Subcutaneous abdominal adipose tissue (tissue), 5 donors: ENCODE measurements around the gene OPCML.

ENCODE experiments used
- H3K27ac ChIP-seq: one replicate; pipeline ENCODE4 v1.7.0; 2013; ENCODE audit warnings: low read depth, mild to moderate bottlenecking, inconsistent platforms, low read length, moderate library complexity
- H3K27me3 ChIP-seq, 5 donors: one replicate each; pipeline ENCODE4 v1.7.0; 2013; ENCODE audit warnings: low read length in 5 of 5, inconsistent platforms in 1 of 5; ENCODE audit not compliant: control insufficient read depth in 5 of 5, insufficient read depth in 4 of 5
- H3K36me3 ChIP-seq, 5 donors: one replicate each; pipeline ENCODE4 v1.7.0; 2013; ENCODE audit warnings: low read length in 5 of 5; ENCODE audit not compliant: control insufficient read depth in 5 of 5, insufficient read depth in 5 of 5
- H3K4me1 ChIP-seq, 5 donors: one replicate each; pipeline ENCODE4 v1.7.0; 2013; ENCODE audit warnings: low read length in 5 of 5, mild to moderate bottlenecking in 3 of 5, moderate library complexity in 1 of 5; ENCODE audit not compliant: control insufficient read depth in 5 of 5, insufficient read depth in 5 of 5
- H3K4me3 ChIP-seq, 5 donors: one replicate each; pipeline ENCODE4 v1.7.0; 2013; ENCODE audit warnings: low read length in 5 of 5, low read depth in 1 of 5
- H3K9ac ChIP-seq, 5 donors: one replicate each; pipeline ENCODE4 v1.7.0; 2013; ENCODE audit warnings: low read length in 5 of 5, mild to moderate bottlenecking in 4 of 5, moderate library complexity in 3 of 5
- H3K9me3 ChIP-seq, 5 donors: one replicate each; pipeline ENCODE4 v1.7.0; 2013; ENCODE audit warnings: low read length in 5 of 5; ENCODE audit not compliant: control insufficient read depth in 5 of 5
- donor health status: healthy.
- donor health status: healthy.
- donor health status: healthy.
- donor health status: healthy.
- donor health status: healthy.

Gene OPCML

GRCh38 chr11:132658004-132658403, 874.3 kb downstream of the OPCML start:
- no peaks in the 10 kb centered on the region for H3K9me3 ChIP-seq
- H3K4me1 ChIP-seq, result no peaks in the 10 kb centered on the region
- H3K27ac ChIP-seq, result no peak overlapping the region
- no peak overlapping the region for H3K9ac ChIP-seq
- no peak overlapping the region for H3K4me3 ChIP-seq
- H3K27me3 ChIP-seq, result peaks cover 0 to 3% (median 0%) of the 10 kb centered on the region in 5 donors
- H3K36me3 ChIP-seq, result no peaks in the 10 kb centered on the region

GRCh38 chr11:132655187-132655855, 877.0 kb downstream of the OPCML start:
- Histone ChIP-seq H3K9ac (no peak overlapping the region), H3K27ac (no peak overlapping the region), H3K4me3 (no peak overlapping the region)

GRCh38 chr11:132653237-132653636, 879.1 kb downstream of the OPCML start:
- no peaks in the 10 kb centered on the region for H3K9me3 ChIP-seq
- no peak overlapping the region for H3K9ac ChIP-seq
- no peaks in the 10 kb centered on the region for H3K4me1 ChIP-seq
- no peaks in the 10 kb centered on the region for H3K36me3 ChIP-seq
- no peak overlapping the region for H3K27ac ChIP-seq
- no peak overlapping the region for H3K4me3 ChIP-seq
- peaks cover 0 to 3% (median 0%) of the 10 kb centered on the region in 5 donors for H3K27me3 ChIP-seq

More at GRCh38 chr11:132655187-132655855, 877.0 kb downstream of the OPCML start:
- H3K9me3 ChIP-seq, result no peaks in the 10 kb centered on the region
- H3K36me3 ChIP-seq, result no peaks in the 10 kb centered on the region
- peaks cover 0 to 3% (median 0%) of the 10 kb centered on the region in 5 donors for H3K27me3 ChIP-seq
- H3K4me1 ChIP-seq, result no peaks in the 10 kb centered on the region

- no peaks in the 10 kb centered on the region for H3K9me3 ChIP-seq
- peaks cover 0 to 6% (median 0%) of the 10 kb centered on the region in 5 donors for H3K4me1 ChIP-seq
- H3K9ac ChIP-seq, result no peak overlapping the region
- no peak overlapping the region for H3K27ac ChIP-seq
- no peak overlapping the region for H3K4me3 ChIP-seq
- H3K27me3 ChIP-seq, result peaks cover 0 to 3% (median 0%) of the 10 kb centered on the region in 5 donors
- H3K36me3 ChIP-seq, result no peaks in the 10 kb centered on the region
Observed at GRCh38 chr11:132650969-132651720, 881.2 kb downstream of the OPCML start.

GRCh38 chr11:132649277-132649676, 883.0 kb downstream of the OPCML start:
- H3K9ac ChIP-seq, result no peak overlapping the region
- H3K9me3 ChIP-seq, result no peaks in the 10 kb centered on the region
- H3K4me3 ChIP-seq, result no peak overlapping the region
- H3K27ac ChIP-seq, result no peak overlapping the region
- no peaks in the 10 kb centered on the region for H3K27me3 ChIP-seq
- H3K4me1 ChIP-seq, result peaks cover 0 to 6% (median 0%) of the 10 kb centered on the region in 5 donors
- H3K36me3 ChIP-seq, result no peaks in the 10 kb centered on the region

- Histone ChIP-seq H3K4me3 (no peak overlapping the region), H3K4me1 (peaks cover 0 to 6% (median 0%) of the 10 kb centered on the region in 5 donors), H3K27me3 (no peaks in the 10 kb centered on the region), H3K9me3 (no peaks in the 10 kb centered on the region), H3K27ac (no peak overlapping the region), H3K9ac (no peak overlapping the region), H3K36me3 (no peaks in the 10 kb centered on the region)
Observed at GRCh38 chr11:132648851-132649250, 883.5 kb downstream of the OPCML start.

GRCh38 chr11:132646890-132647289, 885.4 kb downstream of the OPCML start:
- Histone ChIP-seq H3K9ac (no peak overlapping the region), H3K4me1 (peaks cover 0 to 6% (median 0%) of the 10 kb centered on the region in 5 donors), H3K36me3 (no peaks in the 10 kb centered on the region), H3K9me3 (no peaks in the 10 kb centered on the region), H3K27ac (no peak overlapping the region), H3K27me3 (peaks cover 0 to 3% (median 0%) of the 10 kb centered on the region in 5 donors), H3K4me3 (no peak overlapping the region)

GRCh38 chr11:132644520-132645239, 887.6 kb downstream of the OPCML start:
- no peak overlapping the region for H3K27ac ChIP-seq
- H3K4me1 ChIP-seq, result peaks cover 0 to 6% (median 0%) of the 10 kb centered on the region in 5 donors
- no peak overlapping the region for H3K4me3 ChIP-seq
- H3K9ac ChIP-seq, result no peak overlapping the region
- no peaks in the 10 kb centered on the region for H3K9me3 ChIP-seq
- peaks cover 0 to 3% (median 0%) of the 10 kb centered on the region in 5 donors for H3K27me3 ChIP-seq
- H3K36me3 ChIP-seq, result no peaks in the 10 kb centered on the region

GRCh38 chr11:132643239-132643638, 889.1 kb downstream of the OPCML start:
- peaks cover 0 to 3% (median 0%) of the 10 kb centered on the region in 5 donors for H3K27me3 ChIP-seq
- peaks cover 0 to 6% (median 0%) of the 10 kb centered on the region in 5 donors for H3K4me1 ChIP-seq
- no peak overlapping the region for H3K4me3 ChIP-seq
- no peak overlapping the region for H3K9ac ChIP-seq
- H3K27ac ChIP-seq, result no peak overlapping the region
- no peaks in the 10 kb centered on the region for H3K9me3 ChIP-seq
- no peaks in the 10 kb centered on the region for H3K36me3 ChIP-seq

- Histone ChIP-seq H3K27ac (no peak overlapping the region), H3K9ac (no peak overlapping the region), H3K9me3 (no peaks in the 10 kb centered on the region), H3K36me3 (no peaks in the 10 kb centered on the region), H3K4me1 (no peaks in the 10 kb centered on the region), H3K4me3 (no peak overlapping the region), H3K27me3 (peaks cover 0 to 3% (median 0%) of the 10 kb centered on the region in 5 donors)
Observed at GRCh38 chr11:132640952-132641351, 891.3 kb downstream of the OPCML start.
